ENCODE results near the gene IL4R. TPM values are rescaled to one million over a fixed set of nuclear protein-coding genes. Genes with fewer than 3 reads are reported as not detected.
"Not testable (repeated sequence)": the region's sequence is repeated elsewhere in the genome, so short reads cannot be mapped to it uniquely, and the experiment has no call there.

The IL4R gene
- total and polyA plus RNA-seq, 10 donors = 39.3 to 319 (median 160) TPM

GRCh38 chr16:27287051-27287811 is 26.5 kb upstream of the IL4R start:
- no peak for DNase-seq
- intact Hi-C loops (cut with DNase I; ENCODE audit: low total_unique reads) = no loop called here
- no peaks in the 10 kb centered on the region for H3K9me3 ChIP-seq
- TF ChIP-seq CTCF (IDR thresholded peaks at IDR 0.05 in 8 of 11, conservative IDR thresholded peaks at IDR 0.05 in 3 of 11) = no peak
- H3K36me3 ChIP-seq = no peaks in the 10 kb centered on the region
- peak overlapping the region in 7 of 8 donors; percentile 48 to 85 (median 78) for H3K27ac ChIP-seq
- no peaks in the 10 kb centered on the region for H3K27me3 ChIP-seq (replicated peaks in 1 of 7)
- peak overlapping the region in 1 of 8 donors; percentile 42 for H3K4me3 ChIP-seq
- 87 to 94% (median 91%) methylated on average over 8 of the region's 8 CpGs for WGBS, 5 donors
- H3K4me1 ChIP-seq = peaks cover 0 to 58% (median 4%) of the 10 kb centered on the region in 6 donors

- H3K4me3 ChIP-seq = peak overlapping the region in 1 of 8 donors; percentile 42
- 71 to 88% (median 81%) methylated on average over 11 of the region's 11 CpGs for WGBS, 5 donors
- H3K9me3 ChIP-seq = no peaks in the 10 kb centered on the region
- H3K27me3 ChIP-seq (replicated peaks in 1 of 7) = no peaks in the 10 kb centered on the region
- no peak for TF ChIP-seq CTCF (IDR thresholded peaks at IDR 0.05 in 8 of 11, conservative IDR thresholded peaks at IDR 0.05 in 3 of 11)
- peak in 1 of 3 donors; percentile 82 for TF ChIP-seq POLR2AphosphoS5 (IDR thresholded peaks at IDR 0.05)
- TF ChIP-seq POLR2A (IDR thresholded peaks at IDR 0.05) = no peak
- peak overlapping the region in 7 of 8 donors; percentile 48 to 85 (median 78) for H3K27ac ChIP-seq
- H3K36me3 ChIP-seq = no peaks in the 10 kb centered on the region
- intact Hi-C loops (cut with DNase I; ENCODE audit: low total_unique reads) = no loop called here
- DNase-seq = no peak
- H3K4me1 ChIP-seq = peaks cover 0 to 58% (median 4%) of the 10 kb centered on the region in 6 donors
These were observed 25.9 kb upstream of the IL4R start for GRCh38 chr16:27287887-27288286.

- 88 to 97% (median 90%) methylated on average over 6 of the region's 6 CpGs for WGBS, 5 donors
- H3K9me3 ChIP-seq; H3K27me3 ChIP-seq (replicated peaks in 1 of 7); H3K36me3 ChIP-seq; intact Hi-C loops (cut with DNase I; ENCODE audit: low total_unique reads); DNase-seq: not testable (repeated sequence)
- H3K27ac ChIP-seq = peak overlapping the region in 7 of 8 donors; percentile 48 to 85 (median 78)
- H3K4me1 ChIP-seq = peaks cover 0 to 58% (median 4%) of the 10 kb centered on the region in 6 donors
- peak overlapping the region in 1 of 8 donors; percentile 42 for H3K4me3 ChIP-seq
These were observed 25.5 kb upstream of the IL4R start for GRCh38 chr16:27288313-27288712.

DNA sequence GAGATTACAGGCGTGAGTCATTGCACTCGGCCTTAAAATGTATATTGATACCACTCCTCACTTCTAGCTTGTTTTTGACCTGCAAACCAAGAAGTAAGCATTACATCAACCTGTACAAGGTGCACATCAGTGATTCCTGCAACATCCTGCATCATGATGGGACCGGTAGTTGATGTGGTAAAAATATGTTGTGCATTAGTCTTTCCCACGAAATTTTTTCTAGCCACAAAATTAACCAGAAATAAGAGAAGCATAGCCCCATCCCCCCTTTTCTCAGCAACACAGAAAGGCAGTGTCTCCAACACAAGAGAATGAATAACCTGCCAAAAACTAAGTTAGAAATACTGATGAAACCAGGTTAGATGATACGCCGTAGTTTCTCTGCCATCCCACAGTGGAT is 24.1 kb upstream of the IL4R start:
- Histone ChIP-seq H3K27me3 (replicated peaks in 1 of 7) (no peaks in the 10 kb centered on the region), H3K9me3 (no peaks in the 10 kb centered on the region), H3K4me3 (peak overlapping the region in 1 of 8 donors; percentile 35), H3K36me3 (no peaks in the 10 kb centered on the region), H3K4me1 (peaks cover 0 to 55% (median 4%) of the 10 kb centered on the region in 6 donors), H3K27ac (peak overlapping the region in 6 of 8 donors; percentile 38 to 85 (median 66))
- intact Hi-C loops (cut with DNase I; ENCODE audit: low total_unique reads) = no loop called here
- WGBS, 5 donors = 56 to 78% (median 67%) methylated on average over 6 of the region's 6 CpGs
- DNase-seq = no peak
- TF ChIP-seq CTCF (IDR thresholded peaks at IDR 0.05 in 8 of 11, conservative IDR thresholded peaks at IDR 0.05 in 3 of 11) (no peak), POLR2A (IDR thresholded peaks at IDR 0.05) (no peak), POLR2AphosphoS5 (IDR thresholded peaks at IDR 0.05) (no peak)

All from spleen (tissue), 11 donors.